ENCODE data around the gene GGNBP2. TPM values are rescaled to one million over a fixed set of nuclear protein-coding genes. Genes with fewer than 3 reads are reported as not detected.
"Not testable (repeated sequence)": the region's sequence is repeated elsewhere in the genome, so short reads cannot be mapped to it uniquely, and the experiment has no call there.

Gene GGNBP2
- total RNA-seq, 2 experiments from 2014 or later, result 96.5 to 113 TPM

DNA sequence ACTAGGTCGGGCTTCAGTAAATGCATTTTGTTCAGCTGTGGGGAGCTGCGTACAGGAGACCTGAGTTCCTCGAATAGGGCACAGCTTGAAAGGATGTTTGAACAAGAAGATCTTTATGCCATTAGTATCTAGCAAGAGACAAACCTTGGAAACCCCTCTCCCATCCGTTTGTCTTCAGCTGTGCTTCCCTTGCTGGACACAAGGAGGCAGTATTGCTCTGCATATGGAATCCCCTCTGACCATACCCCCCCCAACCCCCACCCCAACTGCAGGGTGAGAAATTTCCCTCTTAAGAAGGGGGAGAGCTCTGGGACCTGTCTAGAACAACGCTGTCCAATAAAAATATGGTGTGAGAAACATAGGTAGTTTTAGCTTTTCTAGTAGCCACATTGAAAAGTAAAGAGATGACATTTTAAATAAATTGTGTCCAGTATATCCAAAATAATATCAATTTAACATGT is 58.2 kb downstream of the GGNBP2 start:
- Mint-ChIP-seq H3K36me3 (peaks cover 5% of the 10 kb centered on the region), H3K9me3 (ENCODE audit: low read depth) (no peaks in the 10 kb centered on the region), H3K27ac (peak overlapping the region; percentile 87), H3K4me1 (peaks cover 41% of the 10 kb centered on the region), H3K27me3 (no peaks in the 10 kb centered on the region), H3K4me3 (peak overlapping the region; percentile 85)
- DNase-seq (peak; percentile 84), ATAC-seq (no peak)
- CTCF ChIA-PET, result interaction anchor here (0.7 to 5.1 kb wide), 32 partner anchors 9 to 773 kb away, joined by 3 to 65 read pairs (median 4); partner anchors contain the start of genes AATF, C17orf78, DHRS11 and GGNBP2

GRCh38 chr17:36605028-36605427 is 60.3 kb downstream of the GGNBP2 start:
- H3K27me3 Mint-ChIP-seq; H3K27ac Mint-ChIP-seq; H3K9me3 Mint-ChIP-seq (ENCODE audit: low read depth); DNase-seq; H3K4me3 Mint-ChIP-seq; ATAC-seq; H3K36me3 Mint-ChIP-seq: not testable (repeated sequence)
- CTCF ChIA-PET, result interaction anchor here (4.1 kb wide), 1 partner anchor 443 kb away, joined by 22 read pairs; no protein-coding TSS in a partner anchor
- H3K4me1 Mint-ChIP-seq, result peaks cover 42% of the 10 kb centered on the region

- peaks cover 25% of the 10 kb centered on the region for H3K4me1 Mint-ChIP-seq
- H3K27me3 Mint-ChIP-seq, result no peaks in the 10 kb centered on the region
- H3K27ac Mint-ChIP-seq, result no peak overlapping the region
- no peaks in the 10 kb centered on the region for H3K9me3 Mint-ChIP-seq (ENCODE audit: low read depth)
- H3K36me3 Mint-ChIP-seq, result peaks cover 5% of the 10 kb centered on the region
- H3K4me3 Mint-ChIP-seq, result no peak overlapping the region
- CTCF ChIA-PET, result interaction anchor here (0.7 to 1.5 kb wide), 2 partner anchors 9 to 1412 kb away, joined by 3 to 4 read pairs; no protein-coding TSS in a partner anchor
- ATAC-seq, result no peak
- DNase-seq, result no peak
Observed at GRCh38 chr17:36608280-36608679, 63.6 kb downstream of the GGNBP2 start.

DNA sequence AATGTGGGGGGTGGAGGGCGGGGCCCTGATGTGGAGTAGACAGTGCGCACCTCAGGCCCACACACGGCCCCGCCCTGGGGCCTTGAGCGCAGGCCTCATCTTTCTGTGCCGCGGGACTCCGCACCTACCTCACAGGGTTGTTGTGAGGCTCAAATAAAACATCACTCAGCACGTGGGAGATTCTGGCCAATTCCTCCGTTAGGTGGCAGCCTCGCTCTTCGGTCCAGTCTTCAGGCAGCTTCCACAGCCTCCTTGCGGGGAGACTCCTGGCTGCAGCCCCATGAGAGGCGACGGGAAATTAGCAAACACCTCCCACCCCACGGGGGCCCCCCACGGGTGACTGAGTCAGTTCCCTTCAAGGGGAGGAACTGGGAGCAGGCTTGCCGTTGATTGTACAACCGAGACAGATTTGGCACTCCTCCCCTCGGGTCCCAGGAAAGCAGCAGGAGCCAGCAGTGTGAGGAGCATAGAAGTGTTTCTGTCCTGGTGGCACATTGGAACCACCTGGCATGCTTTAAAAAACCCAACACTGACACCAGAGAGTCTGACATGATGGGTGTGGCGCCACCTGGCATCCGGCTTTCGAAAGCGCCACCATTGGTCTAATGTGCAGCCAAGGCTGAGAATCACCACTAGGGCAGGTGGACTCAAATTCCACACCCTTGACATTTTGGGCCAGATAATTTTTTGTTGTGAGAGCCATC is 64.2 kb downstream of the GGNBP2 start:
- no peak overlapping the region for H3K27ac Mint-ChIP-seq
- H3K4me3 Mint-ChIP-seq, result no peak overlapping the region
- CTCF ChIA-PET, result interaction anchor here (0.7 to 1.5 kb wide), 2 partner anchors 10 to 1413 kb away, joined by 3 to 4 read pairs; no protein-coding TSS in a partner anchor
- H3K9me3 Mint-ChIP-seq (ENCODE audit: low read depth), result no peaks in the 10 kb centered on the region
- DNase-seq (no peak), ATAC-seq (no peak)
- H3K27me3 Mint-ChIP-seq, result no peaks in the 10 kb centered on the region
- H3K4me1 Mint-ChIP-seq, result peaks cover 21% of the 10 kb centered on the region
- peaks cover 5% of the 10 kb centered on the region for H3K36me3 Mint-ChIP-seq

- Mint-ChIP-seq H3K36me3 (peaks cover 5% of the 10 kb centered on the region), H3K4me1 (peaks cover 16% of the 10 kb centered on the region), H3K9me3 (ENCODE audit: low read depth) (no peaks in the 10 kb centered on the region), H3K27me3 (no peaks in the 10 kb centered on the region), H3K4me3 (no peak overlapping the region), H3K27ac (no peak overlapping the region)
- DNase-seq (no peak), ATAC-seq (no peak)
- CTCF ChIA-PET, result no interaction called here
Observed at GRCh38 chr17:36609498-36609862, 64.8 kb downstream of the GGNBP2 start.

- no peak overlapping the region for H3K4me3 Mint-ChIP-seq
- H3K4me1 Mint-ChIP-seq, result peaks cover 11% of the 10 kb centered on the region
- CTCF ChIA-PET, result interaction anchor here (0.7 to 3.2 kb wide), 5 partner anchors 8 to 676 kb away, joined by 3 to 13 read pairs (median 3); partner anchors contain the start of gene MRM1
- DNase-seq (no peak), ATAC-seq (no peak)
- H3K27ac Mint-ChIP-seq, result no peak overlapping the region
- peaks cover 3% of the 10 kb centered on the region for H3K36me3 Mint-ChIP-seq
- H3K9me3 Mint-ChIP-seq (ENCODE audit: low read depth), result no peaks in the 10 kb centered on the region
- H3K27me3 Mint-ChIP-seq, result no peaks in the 10 kb centered on the region
Observed at GRCh38 chr17:36610474-36610873, 65.8 kb downstream of the GGNBP2 start.

GRCh38 chr17:36611345-36612072 is 66.8 kb downstream of the GGNBP2 start:
- DNase-seq (no peak), ATAC-seq (no peak)
- Mint-ChIP-seq H3K36me3 (no peaks in the 10 kb centered on the region), H3K27ac (no peak overlapping the region), H3K27me3 (no peaks in the 10 kb centered on the region), H3K4me3 (no peak overlapping the region), H3K4me1 (peaks cover 3% of the 10 kb centered on the region), H3K9me3 (ENCODE audit: low read depth) (no peaks in the 10 kb centered on the region)
- CTCF ChIA-PET, result interaction anchor here (0.7 to 3.2 kb wide), 3 partner anchors 9 to 431 kb away, joined by 3 to 13 read pairs (median 3); partner anchors contain the start of gene MRM1

GRCh38 chr17:36612323-36612722 is 67.6 kb downstream of the GGNBP2 start:
- no peak for ATAC-seq
- no peaks in the 10 kb centered on the region for H3K36me3 Mint-ChIP-seq
- no peak for DNase-seq
- no peaks in the 10 kb centered on the region for H3K9me3 Mint-ChIP-seq (ENCODE audit: low read depth)
- H3K4me3 Mint-ChIP-seq, result no peak overlapping the region
- no peak overlapping the region for H3K27ac Mint-ChIP-seq
- H3K27me3 Mint-ChIP-seq, result no peaks in the 10 kb centered on the region
- H3K4me1 Mint-ChIP-seq, result peaks cover 3% of the 10 kb centered on the region
- CTCF ChIA-PET, result interaction anchor here (3.2 kb wide), 1 partner anchor 10 kb away, joined by 13 read pairs; the partner anchor contains the start of gene MRM1

- ATAC-seq, result no peak
- Mint-ChIP-seq H3K27ac (no peak overlapping the region), H3K9me3 (ENCODE audit: low read depth) (no peaks in the 10 kb centered on the region), H3K27me3 (no peaks in the 10 kb centered on the region), H3K4me3 (no peak overlapping the region), H3K36me3 (no peaks in the 10 kb centered on the region), H3K4me1 (peaks cover 3% of the 10 kb centered on the region)
- CTCF ChIA-PET, result interaction anchor here (3.0 to 5.5 kb wide), 3 partner anchors 11 to 16 kb away, joined by 13 to 20 read pairs (median 15); partner anchors contain the start of gene MRM1
- DNase-seq, result no peak
Observed at GRCh38 chr17:36613155-36613554, 68.4 kb downstream of the GGNBP2 start.

DNA sequence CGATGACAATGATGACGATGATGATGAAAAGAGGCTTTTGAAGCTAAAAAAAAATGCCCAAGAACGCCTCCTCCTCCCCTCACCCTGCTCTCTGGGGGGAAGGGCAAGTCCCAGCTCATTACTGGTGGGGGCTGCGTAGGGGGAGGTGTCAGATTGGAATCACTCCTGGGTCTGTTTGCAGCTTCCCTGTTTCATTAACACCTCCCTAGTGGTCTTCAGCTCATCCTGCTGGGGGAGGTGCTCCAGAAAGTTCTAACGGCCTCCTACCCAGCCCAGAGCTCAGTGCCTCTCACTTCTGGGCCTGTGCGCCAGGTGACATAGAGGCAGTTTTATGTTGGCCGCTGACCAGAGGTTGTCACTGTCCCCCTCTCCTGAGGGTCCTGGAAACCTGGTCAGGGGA is 69.4 kb downstream of the GGNBP2 start:
- no peak for DNase-seq
- Mint-ChIP-seq H3K4me1 (no peaks in the 10 kb centered on the region), H3K27ac (no peak overlapping the region), H3K9me3 (ENCODE audit: low read depth) (no peaks in the 10 kb centered on the region), H3K4me3 (no peak overlapping the region), H3K36me3 (no peaks in the 10 kb centered on the region), H3K27me3 (no peaks in the 10 kb centered on the region)
- no peak for ATAC-seq
- CTCF ChIA-PET, result interaction anchor here (3.0 to 5.5 kb wide), 2 partner anchors 12 to 15 kb away, joined by 15 to 20 read pairs; no protein-coding TSS in a partner anchor

GRCh38 chr17:36614933-36615332 is 70.2 kb downstream of the GGNBP2 start:
- H3K27ac Mint-ChIP-seq, result no peak overlapping the region
- no peak for DNase-seq
- no peaks in the 10 kb centered on the region for H3K27me3 Mint-ChIP-seq
- no peaks in the 10 kb centered on the region for H3K36me3 Mint-ChIP-seq
- CTCF ChIA-PET, result interaction anchor here (3.0 to 5.5 kb wide), 2 partner anchors 11 to 14 kb away, joined by 15 to 20 read pairs; no protein-coding TSS in a partner anchor
- H3K9me3 Mint-ChIP-seq (ENCODE audit: low read depth), result no peaks in the 10 kb centered on the region
- no peak for ATAC-seq
- no peaks in the 10 kb centered on the region for H3K4me1 Mint-ChIP-seq
- no peak overlapping the region for H3K4me3 Mint-ChIP-seq

GRCh38 chr17:36616061-36617029 is 71.6 kb downstream of the GGNBP2 start:
- Mint-ChIP-seq H3K4me3 (no peak overlapping the region), H3K4me1 (peaks cover under 1% of the 10 kb centered on the region), H3K9me3 (ENCODE audit: low read depth) (no peaks in the 10 kb centered on the region), H3K36me3 (no peaks in the 10 kb centered on the region), H3K27me3 (no peaks in the 10 kb centered on the region), H3K27ac (no peak overlapping the region)
- CTCF ChIA-PET, result interaction anchor here (1.1 to 5.5 kb wide), 5 partner anchors 10 to 15 kb away, joined by 3 to 20 read pairs (median 6); partner anchors contain the start of gene MRM1
- ATAC-seq, result no peak
- DNase-seq, result no peak

Data from activated CD8-positive, alpha-beta memory T cell treated with anti-CD3 and anti-CD28 coated beads, Interleukin-2, amount 10 ng/mL, durations not matched to agents 7 days and 5 days (primary cell).